Measurements from ENCODE around the gene MRRF. TPM values are rescaled to one million over a fixed set of nuclear protein-coding genes. Genes with fewer than 3 reads are reported as not detected.

The MRRF gene
- total RNA-seq, 1 donor from 2014 or later, result 38.5 TPM

DNA sequence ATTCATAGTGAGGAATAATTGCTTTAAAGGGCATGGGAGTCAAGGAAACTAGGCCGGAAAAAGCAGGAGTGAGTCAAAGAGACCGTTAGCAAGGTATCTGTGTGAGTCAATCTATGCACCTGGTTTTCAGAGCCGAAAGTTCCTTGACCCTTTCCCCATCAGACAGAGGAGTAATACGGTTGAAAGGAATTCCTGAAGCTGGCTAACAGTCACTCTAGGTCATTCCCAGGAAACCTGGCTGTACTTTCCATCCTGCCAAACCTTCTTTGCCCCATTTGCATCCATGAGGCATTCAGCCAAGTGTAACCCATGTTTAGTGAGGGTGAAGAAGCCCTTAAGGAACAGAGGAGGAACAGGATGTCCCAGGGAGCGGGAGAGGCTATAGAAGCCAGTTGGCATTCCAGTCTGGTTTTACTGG is 16.2 kb upstream of the MRRF start:
- H3K27ac ChIP-seq, result no peak overlapping the region
- intact Hi-C loops (cut with DNase I), result no loop called here
- H3K9me3 ChIP-seq, result no peaks in the 10 kb centered on the region
- H3K27me3 ChIP-seq, result no peaks in the 10 kb centered on the region
- no peak for DNase-seq (ENCODE audit: extremely low spot score in 2 of 2)
- no peak overlapping the region for H3K4me3 ChIP-seq
- peaks cover under 1 to 55% of the 10 kb centered on the region in 2 donors for H3K36me3 ChIP-seq
- no peaks in the 10 kb centered on the region for H3K4me1 ChIP-seq
- TF ChIP-seq POLR2AphosphoS5 (IDR thresholded peaks at IDR 0.05; ENCODE audit: insufficient read depth in 1 of 2, low read depth in 1 of 2) (peak in 1 of 2 donors; percentile 37), CTCF (IDR thresholded peaks at IDR 0.05) (no peak), POLR2A (IDR thresholded peaks at IDR 0.05) (no peak)

- no peaks in the 10 kb centered on the region for H3K9me3 ChIP-seq
- TF ChIP-seq POLR2AphosphoS5 (IDR thresholded peaks at IDR 0.05; ENCODE audit: insufficient read depth in 1 of 2, low read depth in 1 of 2), result no peak
- TF ChIP-seq CTCF (IDR thresholded peaks at IDR 0.05), result no peak
- TF ChIP-seq POLR2A (IDR thresholded peaks at IDR 0.05), result no peak
- H3K27me3 ChIP-seq, result no peaks in the 10 kb centered on the region
- peaks cover 0 to 31% of the 10 kb centered on the region in 2 donors for H3K36me3 ChIP-seq
- H3K4me1 ChIP-seq, result no peaks in the 10 kb centered on the region
- H3K4me3 ChIP-seq, result no peak overlapping the region
- DNase-seq (ENCODE audit: extremely low spot score in 2 of 2), result no peak
- no peak overlapping the region for H3K27ac ChIP-seq
- intact Hi-C loops (cut with DNase I), result no loop called here
Observed at GRCh38 chr9:122251351-122251750, 13.3 kb upstream of the MRRF start.

DNA sequence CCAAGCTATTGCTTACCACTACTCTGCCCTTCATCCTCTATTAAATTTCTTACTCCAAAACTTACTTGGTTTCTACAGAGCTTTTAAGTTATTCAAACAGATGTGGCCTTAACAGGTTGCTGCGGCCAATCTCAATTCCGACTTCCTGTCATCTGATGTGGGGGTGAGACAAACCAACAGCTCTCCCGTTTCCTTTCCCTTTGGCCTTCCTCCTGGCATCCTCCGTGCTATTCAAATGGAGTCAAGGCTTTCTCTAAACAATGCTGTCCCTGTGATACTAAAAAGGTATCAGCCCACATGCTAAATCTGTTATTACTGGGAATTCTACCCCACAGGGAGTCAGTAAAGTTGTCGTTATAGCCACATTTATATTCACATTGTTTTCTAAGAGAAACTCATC is 11.9 kb upstream of the MRRF start:
- no peak for DNase-seq (ENCODE audit: extremely low spot score in 2 of 2)
- Histone ChIP-seq H3K4me1 (no peaks in the 10 kb centered on the region), H3K27ac (no peak overlapping the region), H3K4me3 (no peak overlapping the region), H3K9me3 (no peaks in the 10 kb centered on the region), H3K36me3 (peaks cover 0 to 20% of the 10 kb centered on the region in 2 donors), H3K27me3 (no peaks in the 10 kb centered on the region)
- TF ChIP-seq POLR2AphosphoS5 (IDR thresholded peaks at IDR 0.05; ENCODE audit: insufficient read depth in 1 of 2, low read depth in 1 of 2), result peak in 1 of 2 donors; percentile 45
- no peak for TF ChIP-seq CTCF (IDR thresholded peaks at IDR 0.05)
- intact Hi-C loops (cut with DNase I), result no loop called here

GRCh38 chr9:122254761-122255160 is 9.9 kb upstream of the MRRF start:
- intact Hi-C loops (cut with DNase I), result no loop called here
- DNase-seq (ENCODE audit: extremely low spot score in 2 of 2), result no peak
- H3K27ac ChIP-seq, result no peak overlapping the region
- H3K9me3 ChIP-seq, result no peaks in the 10 kb centered on the region
- no peaks in the 10 kb centered on the region for H3K4me1 ChIP-seq
- no peak overlapping the region for H3K4me3 ChIP-seq
- TF ChIP-seq CTCF (IDR thresholded peaks at IDR 0.05) (no peak), POLR2AphosphoS5 (IDR thresholded peaks at IDR 0.05; ENCODE audit: insufficient read depth in 1 of 2, low read depth in 1 of 2) (no peak), POLR2A (IDR thresholded peaks at IDR 0.05) (no peak)
- peaks cover 0 to 14% of the 10 kb centered on the region in 2 donors for H3K36me3 ChIP-seq
- H3K27me3 ChIP-seq, result no peaks in the 10 kb centered on the region

DNA sequence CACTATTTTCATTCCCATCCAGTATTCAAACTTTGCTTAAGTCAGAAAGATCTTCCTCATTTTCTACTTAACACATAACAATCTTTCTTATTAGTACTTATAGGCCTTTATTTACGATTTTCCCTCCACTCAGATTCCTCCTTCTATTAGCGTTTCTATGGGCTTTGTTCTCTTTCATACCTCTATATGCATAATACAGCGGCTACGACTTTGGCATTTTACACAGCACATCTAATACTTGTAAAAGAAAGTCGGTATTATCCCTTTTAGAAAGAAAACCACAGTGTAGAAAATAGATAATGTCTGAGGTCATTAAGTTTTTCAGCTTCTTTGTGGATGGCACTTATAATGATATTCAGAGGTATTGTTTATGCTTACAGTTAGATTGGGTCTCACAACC is 8.5 kb upstream of the MRRF start:
- no peak for TF ChIP-seq POLR2AphosphoS5 (IDR thresholded peaks at IDR 0.05; ENCODE audit: insufficient read depth in 1 of 2, low read depth in 1 of 2)
- TF ChIP-seq POLR2A (IDR thresholded peaks at IDR 0.05), result no peak
- TF ChIP-seq CTCF (IDR thresholded peaks at IDR 0.05), result no peak
- peaks cover 0 to 23% of the 10 kb centered on the region in 2 donors for H3K36me3 ChIP-seq
- H3K27ac ChIP-seq, result no peak overlapping the region
- H3K4me1 ChIP-seq, result peaks cover under 1% of the 10 kb centered on the region
- H3K9me3 ChIP-seq, result no peaks in the 10 kb centered on the region
- intact Hi-C loops (cut with DNase I), result no loop called here
- H3K27me3 ChIP-seq, result no peaks in the 10 kb centered on the region
- no peak overlapping the region for H3K4me3 ChIP-seq
- no peak for DNase-seq (ENCODE audit: extremely low spot score in 2 of 2)

All from vagina (tissue), 2 donors.